GM12875 (cell line): ENCODE data around the gene POC1B.

Source experiments
- H3K4me3 ChIP-seq: one replicate; pipeline ENCODE4 v1.5.1; 2011; ENCODE audit warnings: low read depth, low read length, control low read depth
- TF ChIP-seq, protein P1 (sequence below): IDR thresholded peaks from 2 replicates; pipeline ENCODE4 v1.5.1; 2011; ENCODE audit warnings: low read depth, mild to moderate bottlenecking, control low read depth, inconsistent platforms, low read length, moderate library complexity, borderline replicate concordance; ENCODE audit not compliant: insufficient read depth

POC1B gene

DNA sequence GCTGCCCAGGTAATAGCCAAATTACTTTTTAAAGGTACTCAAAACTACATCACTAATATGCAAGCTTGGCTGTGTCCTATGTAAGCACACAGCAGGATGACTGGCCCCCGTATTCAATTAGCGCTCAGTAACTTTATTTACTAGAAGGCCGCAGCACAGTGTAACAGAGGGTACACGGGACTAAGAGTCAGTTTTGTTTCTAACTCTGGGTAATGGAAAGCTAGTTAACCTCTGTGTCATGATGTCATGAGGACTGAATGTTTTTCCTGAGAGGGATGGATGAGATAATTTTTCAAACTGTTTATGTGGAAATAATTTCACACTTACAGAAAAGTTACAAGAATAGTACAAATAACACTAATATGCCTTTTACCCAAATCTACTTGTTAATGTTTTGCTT is 28.4 kb downstream of the POC1B start:
- no peak overlapping the region for H3K4me3 ChIP-seq
- TF ChIP-seq, protein P1, sequence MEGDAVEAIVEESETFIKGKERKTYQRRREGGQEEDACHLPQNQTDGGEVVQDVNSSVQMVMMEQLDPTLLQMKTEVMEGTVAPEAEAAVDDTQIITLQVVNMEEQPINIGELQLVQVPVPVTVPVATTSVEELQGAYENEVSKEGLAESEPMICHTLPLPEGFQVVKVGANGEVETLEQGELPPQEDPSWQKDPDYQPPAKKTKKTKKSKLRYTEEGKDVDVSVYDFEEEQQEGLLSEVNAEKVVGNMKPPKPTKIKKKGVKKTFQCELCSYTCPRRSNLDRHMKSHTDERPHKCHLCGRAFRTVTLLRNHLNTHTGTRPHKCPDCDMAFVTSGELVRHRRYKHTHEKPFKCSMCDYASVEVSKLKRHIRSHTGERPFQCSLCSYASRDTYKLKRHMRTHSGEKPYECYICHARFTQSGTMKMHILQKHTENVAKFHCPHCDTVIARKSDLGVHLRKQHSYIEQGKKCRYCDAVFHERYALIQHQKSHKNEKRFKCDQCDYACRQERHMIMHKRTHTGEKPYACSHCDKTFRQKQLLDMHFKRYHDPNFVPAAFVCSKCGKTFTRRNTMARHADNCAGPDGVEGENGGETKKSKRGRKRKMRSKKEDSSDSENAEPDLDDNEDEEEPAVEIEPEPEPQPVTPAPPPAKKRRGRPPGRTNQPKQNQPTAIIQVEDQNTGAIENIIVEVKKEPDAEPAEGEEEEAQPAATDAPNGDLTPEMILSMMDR, result no peak

DNA sequence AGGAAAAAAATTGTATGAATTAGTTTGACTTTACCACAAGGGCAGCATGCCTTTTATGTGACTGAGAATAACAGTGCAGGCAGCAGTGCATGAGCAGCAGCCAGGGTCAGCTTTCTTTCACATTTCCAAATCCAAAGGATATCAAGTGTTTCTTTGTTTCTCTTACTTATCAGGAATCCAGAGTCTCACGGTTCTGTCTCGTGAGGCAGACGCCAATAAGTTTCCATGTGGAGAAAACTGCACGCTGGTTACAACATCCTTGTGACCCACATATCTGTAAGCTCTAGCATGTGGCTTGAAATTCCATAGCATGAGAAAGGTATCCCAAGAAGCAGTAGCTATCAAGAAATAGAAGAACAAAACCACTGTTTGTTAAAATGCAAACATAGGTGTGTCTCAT is 28.8 kb downstream of the POC1B start:
- TF ChIP-seq, protein P1, result no peak
- no peak overlapping the region for H3K4me3 ChIP-seq

DNA sequence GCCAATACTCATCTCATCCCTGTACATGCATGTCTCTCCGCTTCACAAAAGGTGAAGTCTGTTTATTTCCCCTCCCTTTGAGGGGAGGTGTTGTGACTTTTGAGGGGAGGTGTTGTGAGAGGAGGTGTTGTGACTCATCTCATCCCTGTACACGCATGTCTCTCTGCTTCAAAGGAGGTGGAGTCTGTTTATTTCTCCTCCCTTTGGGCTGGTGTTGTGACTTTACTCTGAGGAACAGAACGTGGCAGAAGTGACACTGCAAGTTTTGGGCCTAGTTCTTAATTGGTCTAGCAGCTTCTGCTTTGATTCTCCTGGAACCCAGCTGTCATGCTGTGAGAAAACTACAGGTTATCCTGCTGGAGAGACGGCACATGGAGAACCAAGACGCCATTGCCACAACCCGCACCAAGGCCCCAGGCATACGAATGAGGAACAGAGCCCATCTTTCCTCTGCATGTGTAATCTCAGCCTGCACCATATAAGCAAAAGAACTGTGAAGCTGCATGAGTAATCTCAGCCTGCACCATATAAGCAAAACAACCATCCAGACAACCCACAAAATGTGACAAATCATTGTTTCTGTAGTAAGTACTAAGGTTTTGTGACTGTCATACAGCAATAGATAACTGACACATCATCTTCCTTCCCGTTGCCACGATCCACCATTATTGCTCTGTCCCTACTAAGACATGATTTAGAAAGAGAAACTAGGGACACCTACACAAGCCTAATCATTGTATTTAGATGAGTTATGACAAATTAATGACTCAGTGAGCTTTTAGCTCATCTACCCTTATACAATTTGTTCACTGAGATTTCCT is 31.2 kb downstream of the POC1B start:
- H3K4me3 ChIP-seq, result no peak overlapping the region
- TF ChIP-seq, protein P1, result no peak

DNA sequence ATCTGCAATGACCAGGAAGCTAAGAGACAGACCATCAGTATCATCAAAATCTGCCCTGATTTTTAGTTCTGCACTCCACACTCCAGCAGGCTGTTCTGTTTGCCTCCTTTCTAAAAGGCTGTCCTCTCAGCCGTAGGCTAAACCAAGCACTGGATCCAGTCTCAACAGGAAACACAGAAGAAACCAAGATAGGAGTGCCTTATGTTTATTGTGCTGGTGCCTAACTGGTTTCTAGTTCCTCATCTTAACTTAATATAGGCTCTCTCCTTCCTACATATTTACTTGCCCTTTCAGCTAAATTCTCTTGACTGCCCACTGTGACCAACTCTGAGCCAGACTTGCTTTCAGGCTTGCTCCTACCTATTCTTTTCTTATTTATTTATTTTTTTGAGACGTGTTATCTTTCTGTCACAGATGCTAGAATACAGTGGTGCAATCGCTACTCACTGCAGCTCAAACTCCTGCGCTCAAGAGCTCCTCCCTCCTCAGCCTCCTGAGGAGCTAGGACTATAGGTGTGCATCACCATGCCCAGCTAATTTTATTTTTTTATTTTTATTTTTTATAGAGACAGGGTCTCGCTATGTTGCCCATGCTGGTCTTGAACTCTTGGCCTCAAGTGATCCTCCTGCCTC is 32.1 kb downstream of the POC1B start:
- TF ChIP-seq, protein P1, result no peak

DNA sequence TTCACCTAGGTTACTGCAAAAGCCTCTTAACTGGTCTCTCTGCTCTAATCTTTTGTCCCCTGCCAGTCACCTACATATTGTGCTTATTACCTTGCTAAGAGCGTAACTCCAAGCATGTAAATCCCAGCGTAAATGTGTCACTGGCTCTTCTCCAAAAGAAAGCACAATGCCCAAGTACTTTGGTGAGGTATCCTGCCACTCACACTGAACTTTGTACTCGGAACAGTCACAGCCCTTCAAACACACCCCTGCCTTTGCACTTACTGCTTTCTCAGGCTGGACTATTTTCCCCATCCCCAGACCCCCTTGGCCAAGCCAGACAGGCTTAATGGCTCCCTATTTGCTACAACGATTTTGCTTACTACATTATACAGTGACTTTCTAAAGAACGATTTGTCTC is 33.0 kb downstream of the POC1B start:
- TF ChIP-seq, protein P1, result no peak

More for the DNA sequence above, 32.1 kb downstream of the POC1B start:
- H3K4me3 ChIP-seq, result no peak overlapping the region

DNA sequence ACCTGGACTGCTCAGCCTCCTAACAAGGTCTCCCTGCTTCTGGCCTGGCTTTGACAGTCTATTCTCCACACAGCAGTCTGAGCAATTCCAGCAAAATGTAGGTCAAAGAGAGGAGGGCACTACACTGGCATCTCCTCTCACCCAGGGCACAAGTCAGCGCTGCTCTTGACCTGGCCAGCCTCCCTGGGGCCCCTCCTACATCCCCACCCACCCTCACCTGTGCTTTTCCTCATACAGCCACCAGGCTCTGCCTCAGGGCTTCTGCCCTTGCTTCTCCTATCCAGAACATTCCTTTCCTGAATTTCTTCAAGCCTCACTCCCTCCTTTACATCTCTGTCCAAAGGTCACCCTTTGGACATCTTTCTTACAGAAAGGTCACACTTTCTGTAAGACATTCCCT is 34.9 kb downstream of the POC1B start:
- H3K4me3 ChIP-seq, result no peak overlapping the region
- TF ChIP-seq, protein P1, result no peak

More for the DNA sequence above, 33.0 kb downstream of the POC1B start:
- H3K4me3 ChIP-seq, result no peak overlapping the region

DNA sequence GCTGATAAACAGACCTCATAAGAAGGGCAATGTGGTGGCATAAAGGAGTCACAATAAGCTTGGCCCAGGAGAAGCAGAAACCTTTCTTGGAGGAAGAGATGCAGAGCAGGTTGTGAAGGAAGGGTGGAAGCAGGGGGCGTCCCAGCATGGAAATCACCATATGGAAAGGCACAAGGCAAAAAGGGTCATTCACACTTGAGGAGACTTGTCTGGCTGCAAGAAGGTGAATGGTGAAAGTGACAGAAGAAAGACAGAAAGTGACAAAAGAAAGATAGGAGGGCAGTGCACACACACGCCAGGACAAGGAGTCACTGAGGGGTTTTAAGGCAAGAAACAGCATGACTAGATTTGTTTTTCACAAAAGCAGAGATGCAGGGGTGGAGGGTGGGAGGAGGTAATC is 39.6 kb downstream of the POC1B start:
- no peak overlapping the region for H3K4me3 ChIP-seq
- TF ChIP-seq, protein P1, result no peak
